Activated CD4-positive, alpha-beta T cell treated with anti-CD3 and anti-CD28 coated beads for 36 hours (primary cell): ENCODE measurements around the gene SMIM29. TPM values are rescaled to one million over a fixed set of nuclear protein-coding genes. Genes with fewer than 3 reads are reported as not detected.
"Not testable (repeated sequence)": the region's sequence is repeated elsewhere in the genome, so short reads cannot be mapped to it uniquely, and the experiment has no call there.

Source experiments
- ATAC-seq: fragments of 200-7000 bp; cut with Tn5 transposase; one replicate; pipeline ENCODE4 v1.10.0; 2021; ENCODE audit warnings: mild to moderate bottlenecking, moderate library complexity
- CTCF ChIA-PET: fragments of 350-600 bp; sonication (Branson Sonifier 250); formaldehyde crosslinking; loops from one replicate; lab custom pipeline; 2021; ENCODE audit warnings: antibody characterized with exemption; lab: Charles Lee
- POLR2A ChIA-PET: fragments of 350-600 bp; sonication (Branson Sonifier 250); formaldehyde crosslinking; loops from one replicate; lab custom pipeline; 2021; ENCODE audit warnings: antibody characterized with exemption, inconsistent platforms; lab: Charles Lee
- DNase-seq: peaks from one replicate; pipeline ENCODE4 v3.0.0-alpha.2; 2020
- H3K27ac Mint-ChIP-seq: one replicate; pipeline ENCODE4 v1.8.0; 2021; ENCODE audit warnings: mixed read lengths
- H3K27me3 Mint-ChIP-seq: one replicate; pipeline ENCODE4 v1.8.0; 2021; ENCODE audit warnings: mixed read lengths
- H3K36me3 Mint-ChIP-seq: one replicate; pipeline ENCODE4 v1.8.0; 2021; ENCODE audit warnings: low read depth, mixed read lengths
- H3K4me1 Mint-ChIP-seq: one replicate; pipeline ENCODE4 v1.8.0; 2021; ENCODE audit warnings: mixed read lengths
- H3K4me3 Mint-ChIP-seq: one replicate; pipeline ENCODE4 v1.8.0; 2021; ENCODE audit warnings: mild to moderate bottlenecking, moderate library complexity, mixed read lengths
- H3K9me3 Mint-ChIP-seq: one replicate; pipeline ENCODE4 v1.8.0; 2021; ENCODE audit warnings: low read depth, mixed read lengths
- intact Hi-C, 2 experiments: fragments of 100-400 bp; cut with DNase I in 1 of 2; cut with micrococcal nuclease in 1 of 2; formaldehyde crosslinking; loops; one replicate each; pipeline versions ENCODE4 v1.14.2 to v1.15.1; 2022 to 2024; cut with DNase I, micrococcal nuclease
- total RNA-seq, 2 experiments: library from RNA; stranded (reverse); gene quantifications; one replicate each; pipeline ENCODE4 v1.2.3, GENCODE V29; 2021

SMIM29 gene
- total RNA-seq, 2 experiments from 2014 or later = 15.8 to 16.3 TPM

DNA sequence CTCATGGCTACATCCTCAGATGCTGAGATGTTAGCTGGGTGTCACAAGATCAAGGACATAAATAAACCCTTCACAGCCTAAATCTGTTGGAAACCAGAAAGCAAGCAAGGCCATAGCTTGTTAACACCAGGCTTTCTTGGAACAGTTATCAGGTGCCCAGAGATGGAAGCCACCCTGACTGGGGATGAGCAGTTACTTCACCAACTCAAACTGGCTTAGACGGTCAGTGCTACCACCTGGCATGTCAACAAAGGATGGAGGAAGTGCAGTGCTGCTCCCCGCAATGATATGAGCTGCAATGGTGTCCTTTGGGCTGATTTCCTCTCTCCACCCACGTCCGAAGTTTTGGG is 28.9 kb upstream of the SMIM29 start:
- intact Hi-C loops = no loop called here
- no peaks in the 10 kb centered on the region for H3K9me3 Mint-ChIP-seq
- ChIA-PET CTCF (interaction anchor here (1.1 kb wide), 1 partner anchor 114 kb away, joined by 3 read pairs; no protein-coding TSS in a partner anchor), POLR2A (no interaction called here)
- peaks cover 4% of the 10 kb centered on the region for H3K4me1 Mint-ChIP-seq
- H3K27ac Mint-ChIP-seq = no peak overlapping the region
- no peaks in the 10 kb centered on the region for H3K27me3 Mint-ChIP-seq
- no peak overlapping the region for H3K4me3 Mint-ChIP-seq
- DNase-seq = no peak
- H3K36me3 Mint-ChIP-seq = peaks cover 10% of the 10 kb centered on the region
- no peak for ATAC-seq

DNA sequence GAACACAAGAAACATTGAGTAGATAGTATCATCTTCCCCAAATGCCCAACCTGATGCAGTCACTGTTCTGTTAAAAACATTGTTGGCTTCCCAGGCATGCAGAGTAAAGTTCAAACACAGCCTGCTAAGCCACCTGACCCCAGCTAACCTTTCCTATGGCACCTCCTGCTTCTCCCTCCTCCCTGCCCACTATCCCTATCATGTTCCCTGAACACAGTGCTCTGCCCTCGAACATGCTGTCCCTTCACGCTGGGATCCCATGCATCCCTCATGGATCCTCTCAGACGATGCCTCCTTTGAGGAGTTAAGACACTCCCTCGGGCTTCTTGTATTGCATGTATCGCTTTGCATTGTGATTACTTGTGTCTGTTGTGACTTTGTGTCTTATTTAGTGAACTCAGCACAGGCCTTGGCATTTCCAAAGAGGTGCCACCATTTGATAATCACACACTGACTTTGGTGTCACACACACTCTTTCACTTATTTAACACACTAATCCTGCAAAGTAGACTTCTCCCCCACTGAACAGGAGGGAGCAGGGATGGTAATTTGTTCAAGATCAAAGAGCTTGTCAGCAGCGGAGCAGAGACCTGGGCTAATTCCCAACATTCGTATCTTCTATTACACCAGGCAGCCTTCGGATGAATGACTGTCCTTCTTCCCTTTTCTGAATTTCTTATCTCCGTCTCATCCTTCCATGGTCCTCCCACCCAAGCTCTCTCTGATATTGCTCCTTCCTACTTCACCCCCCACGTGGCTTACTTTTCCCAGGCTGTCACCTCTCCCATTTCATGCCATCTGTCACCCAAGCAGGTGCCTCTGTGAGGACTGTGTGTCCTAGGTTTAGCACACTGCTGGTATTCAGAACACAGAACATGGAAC is 28.3 kb upstream of the SMIM29 start:
- no peaks in the 10 kb centered on the region for H3K27me3 Mint-ChIP-seq
- DNase-seq = no peak
- H3K27ac Mint-ChIP-seq = no peak overlapping the region

DNA sequence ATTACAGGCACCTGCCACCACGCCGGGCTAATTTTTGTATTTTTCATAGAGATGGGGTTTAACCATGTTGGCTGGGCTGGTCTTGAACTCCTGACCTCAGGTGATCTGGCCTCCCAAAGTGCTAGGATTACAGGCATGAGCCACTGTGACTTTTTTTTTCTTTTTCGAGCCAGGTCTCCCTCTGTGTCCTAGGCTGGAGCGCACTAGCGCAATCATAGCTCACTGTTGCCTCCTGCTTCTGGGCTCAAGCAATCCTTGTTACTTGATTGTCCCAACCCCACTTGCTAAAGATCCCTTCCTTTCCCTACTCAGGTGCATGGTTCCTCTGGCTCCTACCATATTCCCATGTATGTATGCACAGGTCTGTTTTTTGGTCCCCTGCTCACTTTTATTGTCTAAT is 27.4 kb upstream of the SMIM29 start:
- intact Hi-C loops = no loop called here
- no peak overlapping the region for H3K27ac Mint-ChIP-seq
- H3K4me1 Mint-ChIP-seq = peaks cover 4% of the 10 kb centered on the region
- H3K27me3 Mint-ChIP-seq = no peaks in the 10 kb centered on the region
- peaks cover 10% of the 10 kb centered on the region for H3K36me3 Mint-ChIP-seq
- no peak for DNase-seq
- CTCF ChIA-PET = interaction anchor here (0.6 kb wide), 1 partner anchor 9 kb away, joined by 3 read pairs; no protein-coding TSS in a partner anchor
- H3K4me3 Mint-ChIP-seq = no peak overlapping the region
- ATAC-seq = no peak
- POLR2A ChIA-PET = no interaction called here
- H3K9me3 Mint-ChIP-seq = no peaks in the 10 kb centered on the region

More for the DNA sequence above, 28.3 kb upstream of the SMIM29 start:
- ChIA-PET POLR2A (no interaction called here), CTCF (interaction anchor here (1.1 kb wide), 1 partner anchor 113 kb away, joined by 3 read pairs; no protein-coding TSS in a partner anchor)
- H3K36me3 Mint-ChIP-seq = peaks cover 10% of the 10 kb centered on the region
- intact Hi-C loops = no loop called here
- ATAC-seq = no peak
- no peak overlapping the region for H3K4me3 Mint-ChIP-seq
- no peaks in the 10 kb centered on the region for H3K9me3 Mint-ChIP-seq
- H3K4me1 Mint-ChIP-seq = peaks cover 4% of the 10 kb centered on the region

DNA sequence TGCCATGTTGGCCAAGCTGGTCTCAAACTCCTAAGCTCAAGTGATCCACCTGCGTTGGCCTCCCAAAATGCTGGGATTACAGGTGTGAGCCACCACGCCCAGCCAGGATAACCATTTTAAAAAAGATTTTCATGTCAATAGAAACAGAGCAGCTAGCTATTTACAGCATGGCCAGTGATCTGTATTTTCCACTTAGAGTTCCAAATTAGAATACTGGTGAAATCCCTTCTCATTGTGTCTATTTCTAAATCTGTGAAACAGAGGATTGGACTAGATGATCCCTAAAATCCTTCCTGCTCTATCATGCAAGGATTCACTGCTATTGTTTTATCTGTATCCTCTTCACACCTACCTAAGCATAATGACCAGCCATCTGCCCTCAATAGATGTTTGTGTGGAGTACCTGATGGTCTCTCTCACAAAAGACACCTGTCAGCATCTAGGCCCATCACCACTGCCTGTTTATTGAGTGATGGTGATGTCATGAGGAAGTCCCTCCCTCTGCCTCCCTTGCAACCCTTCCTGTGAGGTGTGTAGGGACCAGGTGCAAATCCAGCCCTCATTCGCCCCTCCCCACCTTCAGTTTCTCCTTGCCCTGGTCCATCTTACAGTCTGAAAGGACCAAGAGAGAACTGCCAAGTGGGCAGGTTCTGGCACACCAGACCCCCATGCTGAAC is 26.5 kb upstream of the SMIM29 start:
- Mint-ChIP-seq H3K27ac (no peak overlapping the region), H3K4me3 (no peak overlapping the region), H3K9me3 (no peaks in the 10 kb centered on the region), H3K27me3 (no peaks in the 10 kb centered on the region), H3K4me1 (peaks cover 4% of the 10 kb centered on the region), H3K36me3 (peaks cover 10% of the 10 kb centered on the region)
- intact Hi-C loops = no loop called here
- ATAC-seq (peak; percentile 23), DNase-seq (no peak)
- CTCF ChIA-PET = no interaction called here
- POLR2A ChIA-PET = no interaction called here

DNA sequence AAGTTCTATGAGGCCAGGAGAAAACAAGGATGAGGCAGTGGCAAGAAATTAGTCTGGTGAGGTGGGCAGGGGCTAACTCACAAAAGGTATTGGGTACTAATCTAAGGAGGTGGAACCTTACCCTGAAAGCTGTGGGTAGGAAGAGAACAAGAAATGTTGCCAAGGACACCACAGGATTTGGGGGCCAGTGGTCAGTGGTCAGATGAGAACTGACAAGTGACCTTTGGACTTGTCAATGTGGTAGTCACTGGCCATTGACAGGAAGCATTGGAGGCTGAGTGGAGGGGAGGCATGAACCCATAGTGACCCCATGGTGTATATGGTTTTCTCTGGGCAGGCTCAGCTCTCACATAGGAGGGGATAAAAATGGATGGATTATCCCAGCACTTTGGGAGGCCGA is 25.3 kb upstream of the SMIM29 start:
- no peak for ATAC-seq
- Mint-ChIP-seq H3K27me3 (no peaks in the 10 kb centered on the region), H3K9me3 (no peaks in the 10 kb centered on the region), H3K4me3 (no peak overlapping the region), H3K36me3 (peaks cover 4% of the 10 kb centered on the region), H3K27ac (no peak overlapping the region), H3K4me1 (peaks cover 4% of the 10 kb centered on the region)
- CTCF ChIA-PET = no interaction called here
- POLR2A ChIA-PET = no interaction called here
- intact Hi-C loops = no loop called here
- DNase-seq = no peak

DNA sequence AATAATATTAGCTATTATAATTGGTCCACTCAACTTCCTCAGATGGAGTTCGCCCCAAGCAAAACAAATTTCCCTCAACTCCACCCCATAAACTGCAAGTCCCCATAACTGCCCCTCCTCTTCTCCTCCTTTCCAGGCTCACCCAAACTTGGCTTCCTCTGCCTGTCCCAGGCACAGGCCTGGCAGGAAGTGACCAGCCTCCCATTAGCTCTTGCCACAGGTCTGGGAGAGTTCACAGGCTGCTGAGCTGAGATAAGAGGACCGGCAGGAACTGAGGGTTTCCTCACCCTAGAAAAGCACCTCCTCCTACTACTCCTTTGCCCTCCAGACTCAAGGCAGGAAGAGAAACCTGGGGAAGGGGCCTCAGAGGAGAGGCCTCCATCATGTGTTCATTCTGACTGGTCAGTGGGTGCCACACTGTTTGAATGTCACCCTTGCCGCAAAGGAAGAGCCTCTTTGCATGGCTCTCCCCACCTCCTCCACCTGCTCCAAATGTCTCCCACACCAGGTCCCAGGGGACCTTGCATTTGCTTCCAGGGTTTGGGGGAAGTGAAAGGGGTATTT is 24.5 kb upstream of the SMIM29 start:
- Mint-ChIP-seq H3K4me1 (peaks cover 4% of the 10 kb centered on the region), H3K27ac (no peak overlapping the region), H3K9me3 (no peaks in the 10 kb centered on the region), H3K4me3 (no peak overlapping the region), H3K27me3 (no peaks in the 10 kb centered on the region), H3K36me3 (no peaks in the 10 kb centered on the region)
- ATAC-seq = no peak
- intact Hi-C loops = no loop called here
- POLR2A ChIA-PET = no interaction called here
- DNase-seq = no peak
- CTCF ChIA-PET = no interaction called here

DNA sequence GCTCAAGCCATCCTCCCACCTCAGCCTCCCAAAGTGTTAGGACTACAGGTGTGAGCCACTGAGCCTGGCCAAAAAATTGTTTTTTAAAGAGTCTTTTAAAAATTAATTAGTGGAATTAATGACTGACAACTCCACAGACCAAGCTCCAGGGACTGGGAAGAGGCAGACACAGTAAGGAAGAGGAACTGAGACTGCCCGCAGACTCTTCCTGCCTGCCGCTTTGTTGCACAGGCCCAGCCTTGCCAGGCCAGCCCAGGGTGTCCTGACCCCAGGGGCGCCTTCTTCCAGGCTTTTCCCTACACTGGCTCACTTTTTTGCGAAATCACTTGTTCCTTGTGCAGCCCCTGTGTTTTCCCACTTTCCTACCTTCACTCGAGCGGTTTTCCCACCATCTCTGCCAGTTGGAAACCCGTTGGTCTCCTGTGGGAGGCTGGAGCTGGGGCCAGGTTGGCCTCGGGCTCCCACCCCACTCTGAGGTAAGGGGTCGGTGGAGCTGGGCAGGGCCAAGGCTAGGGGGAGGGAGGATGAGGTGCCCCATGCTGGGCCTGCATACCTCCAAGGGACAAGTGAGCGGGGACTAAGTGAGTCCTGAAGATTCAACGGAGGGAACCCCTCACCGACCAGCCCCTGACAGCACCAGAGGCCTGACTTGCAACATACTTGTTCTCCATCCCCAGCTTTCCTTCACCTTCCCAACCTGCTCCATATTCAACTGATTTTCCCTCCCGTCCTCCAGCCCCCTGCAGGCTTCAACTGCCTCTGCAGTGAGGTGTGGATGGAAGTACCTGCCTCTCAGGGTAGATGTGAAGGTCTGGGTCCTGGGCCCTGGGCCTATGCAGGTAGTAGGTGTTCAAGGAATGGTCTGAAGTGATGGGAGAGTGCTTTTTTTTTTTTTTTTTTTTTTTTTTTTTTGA is 23.5 kb upstream of the SMIM29 start:
- no peak overlapping the region for H3K4me3 Mint-ChIP-seq
- H3K36me3 Mint-ChIP-seq = no peaks in the 10 kb centered on the region
- no peak for DNase-seq
- no peaks in the 10 kb centered on the region for H3K9me3 Mint-ChIP-seq
- ChIA-PET CTCF (interaction anchor here (0.6 to 0.7 kb wide), 2 partner anchors 87 to 110 kb away, joined by 3 to 4 read pairs; no protein-coding TSS in a partner anchor), POLR2A (no interaction called here)
- H3K4me1 Mint-ChIP-seq = peaks cover 4% of the 10 kb centered on the region
- ATAC-seq = no peak
- intact Hi-C loops = no loop called here
- no peaks in the 10 kb centered on the region for H3K27me3 Mint-ChIP-seq
- H3K27ac Mint-ChIP-seq = no peak overlapping the region

DNA sequence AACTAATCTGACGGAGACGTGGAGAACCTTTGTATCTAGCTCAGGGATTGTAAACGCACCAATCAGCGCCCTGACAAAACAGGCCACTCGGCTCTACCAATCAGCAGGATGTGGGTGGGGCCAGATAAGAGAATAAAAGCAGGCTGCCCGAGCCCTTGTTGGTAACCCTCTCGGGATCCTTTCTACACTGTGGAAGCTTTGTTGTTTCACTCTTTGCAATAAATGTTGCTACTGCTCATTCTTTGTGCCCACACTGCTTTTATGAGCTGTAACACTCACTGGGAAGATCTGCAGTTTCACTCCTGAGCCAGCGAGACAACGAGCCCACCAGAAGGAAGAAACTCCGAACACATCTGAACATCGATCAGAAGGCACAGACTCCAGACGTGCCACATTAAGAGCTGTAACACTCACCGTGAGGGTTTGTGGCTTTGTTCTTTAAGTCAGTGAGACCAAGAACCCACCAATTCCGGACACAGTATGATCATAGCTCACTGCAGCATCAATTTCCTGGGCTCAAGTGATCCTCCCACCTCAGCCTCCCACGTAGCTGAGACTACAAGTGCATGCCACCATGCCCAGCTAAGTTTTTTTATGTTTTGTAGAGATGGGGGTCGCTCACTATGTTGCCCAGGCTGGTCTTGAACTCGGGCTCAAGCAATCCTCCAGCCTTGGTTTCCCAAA is 21.0 kb upstream of the SMIM29 start:
- intact Hi-C loops, H3K36me3 Mint-ChIP-seq, H3K9me3 Mint-ChIP-seq, H3K27me3 Mint-ChIP-seq, ATAC-seq, DNase-seq, POLR2A ChIA-PET, H3K4me3 Mint-ChIP-seq, H3K4me1 Mint-ChIP-seq, H3K27ac Mint-ChIP-seq: not testable (repeated sequence)
- CTCF ChIA-PET = interaction anchor here (0.8 kb wide), 1 partner anchor 504 kb away, joined by 3 read pairs; no protein-coding TSS in a partner anchor

DNA sequence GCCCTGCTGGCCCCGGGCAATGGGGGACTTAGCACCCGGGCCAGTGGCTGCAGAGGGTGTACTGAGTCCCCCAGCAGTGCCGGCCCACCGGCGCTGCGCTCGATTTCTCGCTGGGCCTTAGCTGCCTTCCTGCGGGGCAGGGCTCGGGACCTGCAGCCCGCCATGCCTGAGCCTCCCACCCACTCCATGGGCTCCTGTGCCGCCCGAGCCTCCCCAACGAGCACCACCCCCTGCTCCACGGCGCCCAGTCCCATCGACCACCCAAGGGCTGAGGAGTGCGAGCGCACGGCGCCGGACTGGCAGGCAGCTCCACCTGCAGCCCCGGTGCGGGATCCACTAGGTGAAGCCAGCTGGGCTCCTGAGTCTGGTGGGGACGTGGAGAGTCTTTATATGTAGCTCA is 20.3 kb upstream of the SMIM29 start:
- POLR2A ChIA-PET, H3K27me3 Mint-ChIP-seq, intact Hi-C loops, H3K4me3 Mint-ChIP-seq, H3K27ac Mint-ChIP-seq, DNase-seq, CTCF ChIA-PET, H3K9me3 Mint-ChIP-seq, H3K4me1 Mint-ChIP-seq, ATAC-seq, H3K36me3 Mint-ChIP-seq: not testable (repeated sequence)

DNA sequence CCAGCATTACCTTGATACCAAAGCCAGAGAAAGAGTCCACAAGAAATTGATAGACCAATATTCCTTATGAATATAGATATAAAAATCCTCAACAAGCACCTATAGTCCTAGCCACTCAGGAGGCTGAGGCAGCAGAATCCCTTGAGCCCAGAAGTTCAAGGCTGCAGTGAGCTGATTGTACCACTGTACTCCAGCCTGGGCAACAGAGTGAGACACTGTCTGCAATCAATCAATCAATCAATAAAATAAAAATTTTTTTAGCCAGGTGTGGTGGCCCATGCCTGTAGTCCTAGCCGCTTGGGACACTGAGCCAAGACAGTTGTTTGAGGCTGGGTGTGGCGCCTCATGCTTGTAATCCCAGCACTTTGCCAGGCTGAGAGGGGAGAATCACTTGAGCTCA is 18.9 kb upstream of the SMIM29 start:
- intact Hi-C loops = no loop called here
- peaks cover 1% of the 10 kb centered on the region for H3K36me3 Mint-ChIP-seq
- no peak for ATAC-seq

More for the DNA sequence above, 18.9 kb upstream of the SMIM29 start:
- H3K4me3 Mint-ChIP-seq = no peak overlapping the region
- ChIA-PET POLR2A (no interaction called here), CTCF (no interaction called here)
- no peaks in the 10 kb centered on the region for H3K4me1 Mint-ChIP-seq
- DNase-seq = no peak
- no peaks in the 10 kb centered on the region for H3K27me3 Mint-ChIP-seq
- peaks cover 3% of the 10 kb centered on the region for H3K9me3 Mint-ChIP-seq
- no peak overlapping the region for H3K27ac Mint-ChIP-seq
